Thyroid gland (tissue), 4 donors: ENCODE results near the gene PROKR2. TPM values are rescaled to one million over a fixed set of nuclear protein-coding genes. Genes with fewer than 3 reads are reported as not detected.

Source experiments
- DNase-seq, 2 donors: peaks; one replicate each; pipeline ENCODE4 v3.0.0-alpha.2; 2019
- H3K27ac ChIP-seq, 3 donors: fragments of 200-600 bp; sonication (generic); 1 replicate in 2 of 3; 2 replicates in 1 of 3; pipeline ENCODE4 v1.5.1; 2016 to 2019; ENCODE audit warnings: mild to moderate bottlenecking in 1 of 3, moderate library complexity in 1 of 3
- H3K27me3 ChIP-seq: fragments of 200-600 bp; sonication (generic); one replicate; pipeline ENCODE4 v1.5.1; 2019
- H3K36me3 ChIP-seq, 2 donors: fragments of 200-600 bp; sonication (generic); one replicate each; pipeline ENCODE4 v1.5.1; 2016 to 2019
- H3K4me1 ChIP-seq, 2 donors: fragments of 200-600 bp; sonication (generic); one replicate each; pipeline ENCODE4 v1.5.1; 2017 to 2019
- H3K4me3 ChIP-seq, 3 donors: fragments of 200-600 bp; sonication (generic); replicated peaks in 1 of 3; 1 replicate in 2 of 3; 2 replicates in 1 of 3; pipeline ENCODE4 v1.5.1; 2016; ENCODE audit warnings: mild to moderate bottlenecking in 1 of 3
- H3K9me3 ChIP-seq: fragments of 200-600 bp; sonication (generic); one replicate; pipeline ENCODE4 v1.5.1; 2017
- POLR2A ChIP-seq, 2 donors: fragments of 450-650 bp; IDR thresholded peaks; one replicate each; pipeline ENCODE4 v1.6.1; 2017; ENCODE audit warnings: antibody characterized with exemption in 2 of 2, mild to moderate bottlenecking in 2 of 2, moderate library complexity in 1 of 2
- WGBS, 2 donors: methylation state at CpG; one replicate each; pipeline ENCODE4 v1.1.5; 2017; 5-methylcytosine and 5-hydroxymethylcytosine counted together
- intact Hi-C: fragments of 100-400 bp; cut with DNase I; formaldehyde crosslinking; loops from one replicate; pipeline ENCODE4 v1.15.1; 2023
- total RNA-seq, 4 donors: library from RNA; depleted of rRNA; stranded (reverse); fragments of >200 nt; gene quantifications; one replicate each; pipeline ENCODE4 v1.2.3, GENCODE V29; 2016
- TF ChIP-seq, protein P1 (sequence below), 6 experiments: fragments of 200-600 bp in 3 of 6; fragments of 450-650 bp in 3 of 6; sonication (generic) in 3 of 6; IDR thresholded peaks; one replicate each; pipeline ENCODE4 v1.5.1; 2016 to 2019; ENCODE audit warnings: antibody characterized with exemption in 6 of 6, mild to moderate bottlenecking in 2 of 6, inconsistent platforms in 1 of 6, moderate library complexity in 1 of 6

Gene PROKR2
- total RNA-seq, 4 donors from 2014 or later: not detected

DNA sequence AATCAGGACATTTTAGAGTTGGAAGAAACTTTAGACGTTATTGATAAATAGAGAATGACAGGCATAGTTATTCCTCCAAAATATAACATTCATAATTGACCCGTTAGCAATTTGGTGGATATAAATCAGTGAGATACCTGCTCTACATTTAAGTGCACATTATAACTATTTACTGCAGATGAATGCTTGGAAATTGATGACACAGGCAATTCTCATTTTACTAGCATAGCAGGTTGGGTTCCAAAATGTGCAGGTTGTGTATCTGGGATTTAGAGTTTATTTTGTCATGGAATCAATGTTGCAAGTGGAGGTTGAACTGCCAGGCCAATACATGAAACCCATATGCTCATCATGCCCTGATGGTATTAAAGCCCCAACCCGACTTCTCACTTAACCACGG lies 44.4 kb upstream of the PROKR2 start:
- H3K36me3 ChIP-seq: no peaks in the 10 kb centered on the region
- 45 to 64% methylated on average over 4 of the region's 4 CpGs for WGBS, 2 donors
- H3K4me3 ChIP-seq: no peak overlapping the region
- no peaks in the 10 kb centered on the region for H3K9me3 ChIP-seq
- DNase-seq: no peak
- TF ChIP-seq, protein P1, sequence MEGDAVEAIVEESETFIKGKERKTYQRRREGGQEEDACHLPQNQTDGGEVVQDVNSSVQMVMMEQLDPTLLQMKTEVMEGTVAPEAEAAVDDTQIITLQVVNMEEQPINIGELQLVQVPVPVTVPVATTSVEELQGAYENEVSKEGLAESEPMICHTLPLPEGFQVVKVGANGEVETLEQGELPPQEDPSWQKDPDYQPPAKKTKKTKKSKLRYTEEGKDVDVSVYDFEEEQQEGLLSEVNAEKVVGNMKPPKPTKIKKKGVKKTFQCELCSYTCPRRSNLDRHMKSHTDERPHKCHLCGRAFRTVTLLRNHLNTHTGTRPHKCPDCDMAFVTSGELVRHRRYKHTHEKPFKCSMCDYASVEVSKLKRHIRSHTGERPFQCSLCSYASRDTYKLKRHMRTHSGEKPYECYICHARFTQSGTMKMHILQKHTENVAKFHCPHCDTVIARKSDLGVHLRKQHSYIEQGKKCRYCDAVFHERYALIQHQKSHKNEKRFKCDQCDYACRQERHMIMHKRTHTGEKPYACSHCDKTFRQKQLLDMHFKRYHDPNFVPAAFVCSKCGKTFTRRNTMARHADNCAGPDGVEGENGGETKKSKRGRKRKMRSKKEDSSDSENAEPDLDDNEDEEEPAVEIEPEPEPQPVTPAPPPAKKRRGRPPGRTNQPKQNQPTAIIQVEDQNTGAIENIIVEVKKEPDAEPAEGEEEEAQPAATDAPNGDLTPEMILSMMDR (IDR thresholded peaks at IDR 0.05): no peak
- no peak for TF ChIP-seq POLR2A (IDR thresholded peaks at IDR 0.05)
- no peak overlapping the region for H3K27ac ChIP-seq
- H3K4me1 ChIP-seq: no peaks in the 10 kb centered on the region
- no peaks in the 10 kb centered on the region for H3K27me3 ChIP-seq
- intact Hi-C loops: no loop called here

- no peak overlapping the region for H3K27ac ChIP-seq
- H3K9me3 ChIP-seq: no peaks in the 10 kb centered on the region
- DNase-seq: no peak
- no peaks in the 10 kb centered on the region for H3K27me3 ChIP-seq
- TF ChIP-seq, protein P1 (IDR thresholded peaks at IDR 0.05): no peak
- 92 to 94% methylated on average over 2 of the region's 2 CpGs for whole genome bisulfite sequencing, 2 donors
- H3K36me3 ChIP-seq: no peaks in the 10 kb centered on the region
- H3K4me1 ChIP-seq: no peaks in the 10 kb centered on the region
- no peak overlapping the region for H3K4me3 ChIP-seq
- intact Hi-C loops: no loop called here
These were observed 41.2 kb upstream of the PROKR2 start for GRCh38 chr20:5357946-5358345.

GRCh38 chr20:5356941-5357340 lies 40.2 kb upstream of the PROKR2 start:
- DNase-seq: no peak
- intact Hi-C loops: no loop called here
- Histone ChIP-seq H3K36me3 (no peaks in the 10 kb centered on the region), H3K27ac (no peak overlapping the region), H3K27me3 (no peaks in the 10 kb centered on the region), H3K4me3 (no peak overlapping the region), H3K9me3 (no peaks in the 10 kb centered on the region), H3K4me1 (no peaks in the 10 kb centered on the region)
- TF ChIP-seq, protein P1 (IDR thresholded peaks at IDR 0.05): no peak
- no peak for TF ChIP-seq POLR2A (IDR thresholded peaks at IDR 0.05)
- 70 to 72% methylated on average over 4 of the region's 4 CpGs for WGBS, 2 donors

GRCh38 chr20:5354901-5355300 lies 38.1 kb upstream of the PROKR2 start:
- no peaks in the 10 kb centered on the region for H3K4me1 ChIP-seq
- H3K27me3 ChIP-seq: no peaks in the 10 kb centered on the region
- H3K9me3 ChIP-seq: no peaks in the 10 kb centered on the region
- no peak overlapping the region for H3K27ac ChIP-seq
- TF ChIP-seq POLR2A (IDR thresholded peaks at IDR 0.05): no peak
- TF ChIP-seq, protein P1 (IDR thresholded peaks at IDR 0.05): no peak
- H3K4me3 ChIP-seq: no peak overlapping the region
- WGBS, 2 donors: 85 to 92% methylated on average over 2 of the region's 2 CpGs
- intact Hi-C loops: no loop called here
- no peak for DNase-seq
- no peaks in the 10 kb centered on the region for H3K36me3 ChIP-seq

GRCh38 chr20:5353624-5354496 lies 37.1 kb upstream of the PROKR2 start:
- WGBS, 2 donors: 64 to 71% methylated on average over 4 of the region's 4 CpGs
- H3K4me1 ChIP-seq: no peaks in the 10 kb centered on the region
- TF ChIP-seq, protein P1 (IDR thresholded peaks at IDR 0.05): no peak
- no peak for TF ChIP-seq POLR2A (IDR thresholded peaks at IDR 0.05)
- H3K9me3 ChIP-seq: no peaks in the 10 kb centered on the region
- H3K27ac ChIP-seq: no peak overlapping the region
- H3K4me3 ChIP-seq: no peak overlapping the region
- H3K27me3 ChIP-seq: no peaks in the 10 kb centered on the region
- H3K36me3 ChIP-seq: no peaks in the 10 kb centered on the region
- intact Hi-C loops: no loop called here
- DNase-seq: no peak
